Hindlimb muscle (tissue), 1 donor: ENCODE results near the gene CCDC201. TPM values are rescaled to one million over a fixed set of nuclear protein-coding genes. Genes with fewer than 3 reads are reported as not detected.

Experiments used
- DNase-seq: peaks from one replicate; pipeline ENCODE4 v3.0.0-alpha.2; 2013
- polyA plus RNA-seq: library from polyadenylated mRNA; unstranded; fragments of 120-200 nt; gene quantifications from one replicate; pipeline ENCODE4 v1.2.1, GENCODE V29; 2013; ENCODE audit not compliant: insufficient read length

Gene CCDC201, protein sequence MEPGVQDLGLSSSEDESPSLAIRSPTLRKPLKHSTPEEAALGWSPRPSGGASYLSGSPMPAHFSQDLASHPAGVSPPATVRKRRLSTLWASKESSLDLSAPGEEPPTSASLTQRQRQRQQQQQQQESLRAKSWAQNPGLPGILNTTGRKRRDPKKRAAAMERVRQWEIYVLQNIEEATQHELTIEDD
- polyA plus RNA-seq = not detected

GRCh38 chr7:45873035-45873354 is at the start of gene CCDC201:
Gene CCDC201 (minus strand): TSS chr7:45873082. CDS start chr7:45873007, 75 bp downstream.
- no peak for DNase-seq

DNA sequence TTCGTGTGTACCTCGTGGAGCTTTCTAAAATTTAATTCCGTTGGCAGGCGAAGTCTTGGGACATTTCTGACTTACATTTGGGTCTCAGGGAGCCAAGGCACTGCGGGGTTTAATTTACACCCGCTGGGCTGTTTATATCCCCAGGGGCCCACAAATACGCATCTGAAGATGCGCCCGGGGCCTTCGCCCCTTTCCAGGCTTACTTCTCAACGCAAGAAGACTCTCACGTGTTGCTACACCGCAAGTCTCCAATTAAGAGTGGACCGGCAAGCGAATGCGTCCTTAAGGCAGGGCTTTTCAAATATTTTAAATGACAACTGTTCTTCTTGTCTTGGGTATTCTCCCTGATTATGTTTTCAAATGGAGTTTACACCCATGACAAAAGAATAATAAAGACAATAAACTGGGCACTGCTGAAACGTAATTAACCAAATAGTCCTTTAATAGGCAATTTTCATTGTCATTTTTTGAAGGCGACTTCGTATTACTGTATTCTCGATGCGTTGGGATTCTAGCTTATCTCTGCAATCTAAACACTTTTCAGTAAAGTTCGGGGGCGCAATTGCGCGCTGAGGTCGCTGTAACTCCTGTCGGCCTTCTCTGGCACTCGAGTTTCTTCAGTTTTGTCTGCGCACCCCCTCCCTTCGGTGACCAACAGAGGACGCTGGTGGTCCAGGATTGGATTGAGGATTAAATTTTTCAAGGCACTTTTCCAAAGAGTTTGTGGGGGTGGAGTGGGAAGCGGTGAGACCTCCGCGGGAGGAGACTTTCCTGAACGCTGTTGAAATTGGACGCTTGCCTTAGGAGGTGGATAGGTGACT is 49.0 kb upstream of the CCDC201 start:
- peak; percentile 87 for DNase-seq

GRCh38 chr7:45921381-45921698 is 48.5 kb upstream of the CCDC201 start:
- no peak for DNase-seq

GRCh38 chr7:45920502-45921380 is 47.9 kb upstream of the CCDC201 start, which contains the start of gene IGFBP3:
Gene IGFBP3 (minus strand): TSS chr7:45921272. CDS start chr7:45921140, 132 bp downstream.
- peak; percentile 89 for DNase-seq

GRCh38 chr7:45919993-45920459 is 47.1 kb upstream of the CCDC201 start:
- DNase-seq = peak; percentile 34

DNA sequence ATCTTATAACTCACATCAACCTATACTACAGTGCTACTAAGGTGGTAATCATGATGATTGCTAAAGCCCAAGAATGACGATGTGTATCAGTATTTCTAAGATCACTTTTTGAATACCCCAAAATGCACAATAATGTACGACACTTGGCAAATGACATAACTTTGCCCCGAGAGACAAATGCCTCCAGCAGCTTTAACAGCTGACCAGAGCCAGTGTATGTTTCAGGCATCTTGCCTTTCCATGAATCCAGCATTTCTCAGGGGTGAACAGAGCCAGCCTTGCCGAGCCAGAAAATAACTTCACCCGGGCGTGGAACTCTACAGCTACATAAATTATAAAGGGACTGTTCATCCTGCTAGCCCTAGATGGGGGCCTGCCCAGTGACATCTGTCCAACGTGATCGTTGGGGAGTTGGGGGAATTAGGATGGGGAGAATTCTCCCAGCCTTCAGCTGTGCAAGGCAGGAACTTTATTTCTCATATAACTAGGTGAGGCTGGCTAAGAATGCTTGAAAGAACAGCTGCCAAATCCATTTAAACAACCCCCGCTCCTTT is 46.4 kb upstream of the CCDC201 start:
- peak; percentile 39 for DNase-seq

DNA sequence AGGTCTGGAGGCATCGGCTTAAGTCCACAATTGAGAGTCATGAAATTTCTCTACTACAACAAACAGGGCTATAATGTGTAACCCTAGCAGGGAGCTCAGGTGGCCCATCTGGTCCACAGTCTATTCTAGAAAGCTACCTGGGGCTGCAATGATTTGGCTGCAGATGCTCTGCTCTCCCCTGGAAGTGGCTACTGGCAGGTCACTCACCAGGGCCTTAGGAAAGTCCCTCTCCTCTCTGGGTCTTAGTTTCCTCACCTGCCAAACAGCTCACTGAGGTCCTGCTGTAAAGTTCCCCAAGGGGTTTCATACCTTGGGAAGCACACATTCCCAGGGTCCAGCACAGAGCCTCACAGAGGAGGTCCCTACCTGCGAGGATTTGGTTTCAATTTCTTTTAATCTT is 45.7 kb upstream of the CCDC201 start:
- no peak for DNase-seq

GRCh38 chr7:45917658-45918057 is 44.8 kb upstream of the CCDC201 start:
- peak; percentile 82 for DNase-seq

GRCh38 chr7:45917064-45917463 is 44.2 kb upstream of the CCDC201 start:
- no peak for DNase-seq

DNA sequence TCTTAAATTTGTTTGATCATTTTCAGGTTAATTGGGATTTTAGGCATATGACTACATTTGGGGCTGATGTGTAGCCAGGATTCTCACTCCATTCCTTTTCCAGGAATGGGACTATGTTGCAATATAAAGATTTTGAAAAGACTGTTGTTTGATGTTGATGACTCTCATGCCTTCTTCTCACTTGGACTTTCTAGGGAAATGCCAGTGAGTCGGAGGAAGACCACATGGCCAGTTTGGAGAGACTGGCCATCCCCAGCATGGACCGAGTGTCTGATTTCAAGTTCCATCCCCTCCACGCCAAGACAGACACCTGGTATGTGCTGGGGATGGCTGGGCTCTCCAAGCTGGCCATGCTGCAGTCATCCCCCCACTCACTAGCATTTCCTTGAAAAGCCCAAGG is 42.7 kb upstream of the CCDC201 start:
- DNase-seq = no peak

DNA sequence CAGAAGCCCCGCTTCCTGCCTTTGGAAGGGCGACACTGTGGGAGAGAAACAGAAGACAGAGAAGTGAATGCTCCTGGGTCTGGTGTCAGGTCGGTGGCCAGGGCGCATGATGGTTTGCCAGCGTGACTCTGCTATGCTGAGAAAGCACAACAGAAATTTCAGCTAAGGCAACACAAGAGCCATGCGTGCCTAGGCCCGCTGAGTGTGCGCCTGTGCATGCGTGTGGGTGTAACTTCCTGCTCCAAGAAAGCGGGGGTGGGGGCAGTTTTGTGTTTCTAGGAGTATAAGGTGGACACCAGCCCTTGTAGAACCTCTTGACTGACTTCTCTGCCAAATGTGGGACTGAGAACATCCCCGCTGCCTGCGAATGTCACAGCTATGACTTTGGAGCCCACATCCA is 42.0 kb upstream of the CCDC201 start:
- DNase-seq = no peak

- DNase-seq = no peak
Measured at GRCh38 chr7:45912972-45913371, 40.1 kb upstream of the CCDC201 start.

GRCh38 chr7:45911311-45911710 is 38.4 kb upstream of the CCDC201 start:
- DNase-seq = no peak

- DNase-seq = no peak
Measured at GRCh38 chr7:45910855-45911254, 38.0 kb upstream of the CCDC201 start.

GRCh38 chr7:45909561-45909960 is 36.7 kb upstream of the CCDC201 start:
- no peak for DNase-seq

DNA sequence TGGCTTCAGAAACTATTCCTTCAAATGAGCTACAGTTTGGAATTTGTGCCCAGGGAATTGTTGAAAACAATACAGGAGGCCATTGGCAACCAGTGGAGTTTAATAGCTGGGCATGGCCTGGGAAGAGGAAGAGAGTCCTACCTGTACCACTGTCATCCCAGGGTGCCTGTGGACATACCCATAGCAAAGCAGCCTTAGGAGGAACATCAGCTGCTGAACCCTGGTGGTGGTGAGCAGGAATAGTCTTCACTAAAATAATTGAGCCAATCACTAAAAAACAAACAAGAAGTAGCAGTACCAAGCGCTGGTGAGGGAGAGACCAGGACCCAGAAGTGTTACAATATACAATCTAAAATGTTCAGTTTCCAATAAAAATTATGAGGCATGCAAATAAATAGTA is 29.9 kb upstream of the CCDC201 start:
- DNase-seq = no peak

GRCh38 chr7:45901566-45901965 is 28.7 kb upstream of the CCDC201 start:
- no peak for DNase-seq

GRCh38 chr7:45898222-45898621 is 25.3 kb upstream of the CCDC201 start:
- DNase-seq = no peak

GRCh38 chr7:45897042-45897690 is 24.3 kb upstream of the CCDC201 start:
- no peak for DNase-seq

DNA sequence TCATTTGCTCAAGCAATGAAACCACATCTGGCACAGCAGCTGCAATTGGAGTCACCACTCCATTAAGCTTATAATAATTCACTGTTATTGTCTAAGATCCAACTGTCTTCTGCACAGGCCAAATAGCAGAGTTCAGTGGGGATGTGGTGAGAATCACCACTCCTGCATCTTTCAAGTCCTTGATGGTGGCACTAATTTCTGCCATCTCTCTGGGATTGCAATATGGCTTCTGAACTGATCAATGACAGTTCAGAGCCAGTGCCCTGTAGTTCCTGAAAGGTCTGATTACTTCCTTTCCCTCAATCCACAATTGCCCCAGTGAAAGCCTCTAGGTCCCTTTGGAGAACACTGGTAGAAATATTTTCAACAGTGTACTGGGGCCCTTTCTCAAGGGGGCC is 21.8 kb upstream of the CCDC201 start:
- no peak for DNase-seq

- DNase-seq = no peak
Measured at GRCh38 chr7:45893996-45894664, 21.2 kb upstream of the CCDC201 start.
